Lung (tissue), 12 donors: ENCODE measurements around the gene PAK4. TPM values are rescaled to one million over a fixed set of nuclear protein-coding genes. Genes with fewer than 3 reads are reported as not detected.
A peak's percentile ranks its signal among the peaks of the same experiment; 100 is the strongest.

Source experiments
- ATAC-seq: fragments of 200-7000 bp; cut with Tn5 transposase; one replicate; pipeline ENCODE4 v1.9.1; 2020; ENCODE audit warnings: moderate number of reproducible peaks; ENCODE audit not compliant: insufficient read depth, low FRiP score
- DNase-seq, 3 donors: peaks; one replicate each; pipeline ENCODE4 v3.0.0-alpha.2; 2013 to 2017
- H3K27ac ChIP-seq, 2 donors: one replicate each; pipeline ENCODE4 v1.5.1; 2013; ENCODE audit warnings: mild to moderate bottlenecking in 2 of 2, moderate library complexity in 2 of 2, control low read depth in 1 of 2, inconsistent platforms in 1 of 2, low read depth in 1 of 2, low read length in 1 of 2
- H3K27me3 ChIP-seq, 3 donors: one replicate each; pipeline ENCODE4 v1.5.1; 2013; ENCODE audit warnings: low read length in 2 of 3; ENCODE audit not compliant: control insufficient read depth in 3 of 3, insufficient read depth in 3 of 3
- H3K36me3 ChIP-seq, 4 donors: one replicate each; pipeline ENCODE4 v1.5.1; 2013; ENCODE audit warnings: low read length in 4 of 4, mild to moderate bottlenecking in 1 of 4, moderate library complexity in 1 of 4; ENCODE audit not compliant: control insufficient read depth in 4 of 4, insufficient read depth in 4 of 4
- H3K4me1 ChIP-seq, 5 donors: one replicate each; pipeline ENCODE4 v1.5.1; 2013; ENCODE audit warnings: low read length in 5 of 5, mild to moderate bottlenecking in 2 of 5, moderate library complexity in 1 of 5; ENCODE audit not compliant: control insufficient read depth in 5 of 5, insufficient read depth in 5 of 5
- H3K4me3 ChIP-seq: one replicate; pipeline ENCODE4 v1.5.1; 2013; ENCODE audit warnings: mild to moderate bottlenecking, control low read depth, moderate library complexity
- H3K9ac ChIP-seq, 2 donors: one replicate each; pipeline ENCODE4 v1.5.1; 2013; ENCODE audit warnings: low read length in 2 of 2, control low read depth in 1 of 2; ENCODE audit not compliant: insufficient read depth in 1 of 2
- H3K9me3 ChIP-seq, 4 donors: one replicate each; pipeline ENCODE4 v1.5.1; 2013; ENCODE audit warnings: low read length in 3 of 4, mild to moderate bottlenecking in 1 of 4, moderate library complexity in 1 of 4; ENCODE audit not compliant: control insufficient read depth in 4 of 4, insufficient read depth in 3 of 4
- CTCF ChIP-seq: IDR thresholded peaks from 2 replicates; pipeline ENCODE4 v1.5.1; 2012; ENCODE audit warnings: mild to moderate bottlenecking; ENCODE audit errors: control extremely low read depth, extremely low read depth
- WGBS, 2 donors: extraction: QIAGEN DNeasy Blood & Tissue Kit; methylation state at CpG; one replicate each; pipeline ENCODE4 v1.1.7; 2013; 5-methylcytosine and 5-hydroxymethylcytosine counted together
- polyA plus RNA-seq, 2 donors: library from polyadenylated mRNA; stranded (reverse); fragments of 200-250 nt; gene quantifications; one replicate each; pipeline ENCODE4 v1.2.1, GENCODE V29; 2013
- total RNA-seq, 2 donors: library from RNA; depleted of rRNA in 1 of 2; stranded (reverse); fragments of >200 nt in 1 of 2; gene quantifications; one replicate each; pipeline ENCODE4 v1.2.1, GENCODE V29; 2014 to 2021
- donor health status: control.
- donor health status: control.
- donor health status: Bipolar disorder and iron deficiency.
- donor health status: healthy.
- donor health status: DM: yes; HTN: yes; CAD: no.

PAK4 gene
- total and polyA plus RNA-seq, 4 donors = 23.2 to 60.8 (median 36.7) TPM

- Histone ChIP-seq H3K9ac (no peak overlapping the region), H3K36me3 (peaks cover 0 to 38% (median 4%) of the 10 kb centered on the region in 4 donors), H3K4me1 (peaks cover 2 to 33% (median 16%) of the 10 kb centered on the region in 5 donors), H3K9me3 (no peaks in the 10 kb centered on the region), H3K27me3 (no peaks in the 10 kb centered on the region), H3K27ac (peak overlapping the region in 1 of 2 donors; percentile 82), H3K4me3 (no peak overlapping the region)
- DNase-seq = no peak
- WGBS, 2 donors = 81 to 88% methylated on average over 36 of the region's 36 CpGs
- ATAC-seq = no peak
- no peak for TF ChIP-seq CTCF
Measured at GRCh38 chr19:39169143-39169810, 43.7 kb downstream of the PAK4 start.

GRCh38 chr19:39170386-39171231 is 45.0 kb downstream of the PAK4 start:
- Histone ChIP-seq H3K27me3 (no peaks in the 10 kb centered on the region), H3K36me3 (peaks cover 0 to 51% (median 4%) of the 10 kb centered on the region in 4 donors), H3K27ac (peak overlapping the region in 1 of 2 donors; percentile 17), H3K4me1 (peaks cover 2 to 29% (median 16%) of the 10 kb centered on the region in 5 donors), H3K4me3 (no peak overlapping the region), H3K9ac (no peak overlapping the region), H3K9me3 (no peaks in the 10 kb centered on the region)
- 77 to 90% methylated on average over 17 of the region's 17 CpGs for WGBS, 2 donors
- DNase-seq (no peak), ATAC-seq (no peak)
- no peak for TF ChIP-seq CTCF

GRCh38 chr19:39171479-39172465 is 46.2 kb downstream of the PAK4 start:
- DNase-seq (no peak), ATAC-seq (no peak)
- TF ChIP-seq CTCF = no peak
- Histone ChIP-seq H3K27ac (no peak overlapping the region), H3K4me3 (no peak overlapping the region), H3K36me3 (peaks cover 0 to 62% (median 7%) of the 10 kb centered on the region in 4 donors), H3K9me3 (no peaks in the 10 kb centered on the region), H3K27me3 (no peaks in the 10 kb centered on the region), H3K9ac (no peak overlapping the region), H3K4me1 (peaks cover 0 to 19% (median 13%) of the 10 kb centered on the region in 5 donors)
- WGBS, 2 donors = 84% methylated on average over 25 to 27 of the region's 27 CpGs
